ENCODE measurements around the gene SLC38A3.
"Not testable (repeated sequence)": the region's sequence is repeated elsewhere in the genome, so short reads cannot be mapped to it uniquely, and the experiment has no call there.

SLC38A3 gene

GRCh38 chr3:50211930-50212329, 6.9 kb downstream of the SLC38A3 start:
- peak; percentile 77 for DNase-seq

GRCh38 chr3:50212502-50212901, 7.4 kb downstream of the SLC38A3 start:
- DNase-seq: no peak

GRCh38 chr3:50212971-50213370, 7.9 kb downstream of the SLC38A3 start:
- no peak for DNase-seq

- no peak for DNase-seq
Observed at GRCh38 chr3:50213373-50213772, 8.3 kb downstream of the SLC38A3 start.

- no peak for DNase-seq
Observed at GRCh38 chr3:50214824-50215223, 9.8 kb downstream of the SLC38A3 start.

- no peak for DNase-seq
Observed at GRCh38 chr3:50215529-50215928, 10.5 kb downstream of the SLC38A3 start.

- no peak for DNase-seq
Observed at GRCh38 chr3:50217681-50218080, 12.6 kb downstream of the SLC38A3 start.

- no peak for DNase-seq
Observed at GRCh38 chr3:50218448-50218847, 13.4 kb downstream of the SLC38A3 start.

GRCh38 chr3:50219285-50219684, 14.2 kb downstream of the SLC38A3 start:
- no peak for DNase-seq

- DNase-seq: no peak
Observed at GRCh38 chr3:50220109-50220508, 15.0 kb downstream of the SLC38A3 start.

- DNase-seq: no peak
Observed at GRCh38 chr3:50221051-50221410, 16.0 kb downstream of the SLC38A3 start.

- DNase-seq: no peak
Observed at GRCh38 chr3:50221411-50222168, 16.5 kb downstream of the SLC38A3 start.

GRCh38 chr3:50222169-50222528, 17.1 kb downstream of the SLC38A3 start:
- DNase-seq: no peak

- DNase-seq: no peak
Observed at GRCh38 chr3:50224639-50225038, 19.6 kb downstream of the SLC38A3 start.

GRCh38 chr3:50226888-50227389, 21.9 kb downstream of the SLC38A3 start:
- no peak for DNase-seq

- DNase-seq: peak; percentile 94
Observed at GRCh38 chr3:50227390-50228183, 22.5 kb downstream of the SLC38A3 start.

GRCh38 chr3:50228184-50228763, 23.2 kb downstream of the SLC38A3 start:
- not testable (repeated sequence) for DNase-seq

- no peak for DNase-seq
Observed at GRCh38 chr3:50229490-50229889, 24.4 kb downstream of the SLC38A3 start.

GRCh38 chr3:50230104-50230793, 25.2 kb downstream of the SLC38A3 start:
- DNase-seq: no peak

GRCh38 chr3:50230794-50231125, 25.7 kb downstream of the SLC38A3 start:
- no peak for DNase-seq

GRCh38 chr3:50231581-50231980, 26.5 kb downstream of the SLC38A3 start:
- DNase-seq: peak; percentile 74

- DNase-seq: no peak
Observed at GRCh38 chr3:50232303-50232702, 27.2 kb downstream of the SLC38A3 start.

- DNase-seq: no peak
Observed at GRCh38 chr3:50233176-50233575, 28.1 kb downstream of the SLC38A3 start.
